Activated CD4-positive, CD25-positive, alpha-beta regulatory T cell treated with anti-CD3 and anti-CD28 coated beads, Interleukin-2, amount 50 U/mL, for 72 hours (primary cell): Measurements from ENCODE around the gene PHETA2.
"Not testable (repeated sequence)": the region's sequence is repeated elsewhere in the genome, so short reads cannot be mapped to it uniquely, and the experiment has no call there.

Experiments
- DNase-seq: peaks from one replicate; pipeline ENCODE4 v3.0.0; 2021

PHETA2 gene

GRCh38 chr22:42111798-42112197 is 37.8 kb downstream of the PHETA2 start:
- no peak for DNase-seq

DNA sequence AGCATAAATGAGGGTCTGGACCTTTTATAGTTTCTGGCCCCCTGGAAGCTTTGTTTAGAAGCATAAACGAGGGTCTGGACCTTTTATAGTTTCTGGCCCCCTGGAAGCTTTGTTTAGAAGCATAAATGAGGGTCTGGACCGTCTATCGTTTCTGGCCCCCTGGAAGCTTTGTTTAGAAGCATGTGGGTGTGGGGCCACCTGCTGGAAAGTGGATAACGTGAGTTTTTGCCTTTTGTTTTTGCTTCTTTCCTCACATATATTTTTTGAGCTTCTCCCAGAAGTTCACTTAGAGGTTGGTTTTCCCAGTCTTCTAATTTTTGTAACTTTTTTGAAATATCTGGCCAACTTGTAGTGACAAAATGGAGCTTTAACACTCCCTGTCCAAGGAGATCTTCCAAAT is 38.7 kb downstream of the PHETA2 start:
- not testable (repeated sequence) for DNase-seq

DNA sequence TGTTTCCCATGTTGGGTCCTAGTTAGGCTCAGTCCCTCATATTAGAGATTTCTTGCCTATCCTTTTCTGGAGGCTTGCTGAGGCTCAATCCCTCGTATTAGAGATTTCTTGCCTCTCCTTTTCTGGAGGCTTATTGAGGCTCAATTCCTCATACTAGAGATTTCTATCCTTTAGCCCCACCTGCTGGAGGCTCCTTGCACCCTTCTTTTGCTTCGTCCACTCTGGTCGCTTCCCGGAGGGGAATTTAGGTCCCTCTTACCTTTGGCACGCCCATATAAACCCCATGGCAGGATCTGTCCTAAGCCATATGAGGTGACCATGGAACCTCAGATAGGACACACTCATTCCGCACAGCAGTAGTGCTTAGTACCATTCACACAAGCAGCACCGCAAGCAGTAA is 40.7 kb downstream of the PHETA2 start:
- DNase-seq = no peak

- DNase-seq = not testable (repeated sequence)
These were observed 41.4 kb downstream of the PHETA2 start for GRCh38 chr22:42115420-42115830.

- no peak for DNase-seq
These were observed 42.9 kb downstream of the PHETA2 start for GRCh38 chr22:42116848-42117424.

DNA sequence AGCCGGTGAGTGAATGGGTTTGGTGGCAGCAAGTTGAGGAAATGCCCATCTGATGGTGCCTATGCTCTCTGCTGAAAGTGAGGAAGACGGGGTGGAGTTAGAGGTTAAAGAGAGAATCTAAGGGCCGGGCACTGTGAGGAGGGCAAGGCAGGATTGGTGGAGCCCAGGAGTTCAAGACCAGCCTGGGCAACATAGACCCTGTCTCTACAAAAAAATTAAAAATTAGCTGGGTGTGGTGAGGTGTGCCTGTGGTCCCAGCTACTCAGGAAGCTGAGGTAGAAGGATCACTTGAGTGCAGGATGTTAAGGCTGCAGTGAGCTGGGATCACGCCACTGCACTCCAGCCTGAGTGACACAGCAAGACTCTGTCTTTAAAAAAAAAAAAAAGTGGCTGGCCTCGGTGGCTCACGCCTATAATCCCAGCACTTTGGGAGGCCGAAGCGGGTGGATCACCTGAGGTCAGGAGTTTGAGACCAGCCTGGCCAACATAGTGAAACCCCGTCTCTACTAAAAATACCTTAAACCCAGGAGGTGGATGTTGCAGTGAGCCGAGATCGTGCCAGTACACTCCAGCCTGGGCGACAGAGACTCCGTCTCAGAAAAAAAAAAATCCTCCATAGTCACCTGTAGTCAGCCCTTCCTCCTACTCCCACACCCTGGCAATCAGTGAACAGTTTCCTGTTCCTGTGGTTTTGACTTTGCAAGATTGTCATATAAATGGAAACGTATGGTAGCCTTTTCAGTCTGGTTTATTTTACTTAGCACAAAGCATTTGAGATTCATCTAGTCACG is 46.4 kb downstream of the PHETA2 start:
- not testable (repeated sequence) for DNase-seq

DNA sequence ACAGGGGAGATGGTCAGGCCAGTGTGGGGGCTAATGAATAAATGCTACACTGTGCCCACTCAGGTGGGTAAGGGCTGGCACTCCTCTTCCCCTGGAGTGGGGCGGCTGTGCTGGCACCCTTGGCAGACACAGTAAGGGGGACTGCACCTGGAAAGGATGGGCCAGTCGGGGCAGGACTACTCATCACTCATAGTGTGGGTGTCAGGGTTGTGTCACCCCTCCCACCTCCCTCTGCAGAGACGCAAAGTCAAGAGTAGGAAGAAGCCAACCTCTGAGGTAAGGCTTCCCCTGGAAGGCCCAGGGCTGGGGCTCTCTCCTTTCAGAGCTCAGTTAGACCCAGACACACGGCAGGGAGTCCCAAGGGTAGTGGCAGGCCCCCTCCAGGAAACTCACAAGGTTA is 49.5 kb downstream of the PHETA2 start:
- DNase-seq = not testable (repeated sequence)

DNA sequence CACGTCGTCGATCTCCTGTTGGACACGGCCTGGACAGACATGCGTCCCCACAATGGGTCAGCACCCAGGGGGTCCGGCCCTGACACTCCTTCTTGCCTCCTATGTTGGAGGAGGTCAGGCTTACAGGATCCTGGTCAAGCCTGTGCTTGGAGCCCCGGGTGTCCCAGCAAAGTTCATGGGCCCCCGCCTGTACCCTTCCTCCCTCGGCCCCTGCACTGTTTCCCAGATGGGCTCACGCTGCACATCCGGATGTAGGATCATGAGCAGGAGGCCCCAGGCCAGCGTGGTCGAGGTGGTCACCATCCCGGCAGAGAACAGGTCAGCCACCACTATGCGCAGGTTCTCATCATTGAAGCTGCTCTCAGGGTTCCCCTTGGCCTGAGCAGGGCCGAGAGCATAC is 53.6 kb downstream of the PHETA2 start:
- no peak for DNase-seq

- DNase-seq = not testable (repeated sequence)
These were observed 54.0 kb downstream of the PHETA2 start for GRCh38 chr22:42128007-42128406.
